ENCODE measurements around the gene SNX15. TPM values are rescaled to one million over a fixed set of nuclear protein-coding genes. Genes with fewer than 3 reads are reported as not detected.

The SNX15 gene
- total and polyA plus RNA-seq, 2 donors (not counting 3 experiments of a cell fraction or from before 2014, with no cell fraction given): 15.5 to 21.8 TPM

DNA sequence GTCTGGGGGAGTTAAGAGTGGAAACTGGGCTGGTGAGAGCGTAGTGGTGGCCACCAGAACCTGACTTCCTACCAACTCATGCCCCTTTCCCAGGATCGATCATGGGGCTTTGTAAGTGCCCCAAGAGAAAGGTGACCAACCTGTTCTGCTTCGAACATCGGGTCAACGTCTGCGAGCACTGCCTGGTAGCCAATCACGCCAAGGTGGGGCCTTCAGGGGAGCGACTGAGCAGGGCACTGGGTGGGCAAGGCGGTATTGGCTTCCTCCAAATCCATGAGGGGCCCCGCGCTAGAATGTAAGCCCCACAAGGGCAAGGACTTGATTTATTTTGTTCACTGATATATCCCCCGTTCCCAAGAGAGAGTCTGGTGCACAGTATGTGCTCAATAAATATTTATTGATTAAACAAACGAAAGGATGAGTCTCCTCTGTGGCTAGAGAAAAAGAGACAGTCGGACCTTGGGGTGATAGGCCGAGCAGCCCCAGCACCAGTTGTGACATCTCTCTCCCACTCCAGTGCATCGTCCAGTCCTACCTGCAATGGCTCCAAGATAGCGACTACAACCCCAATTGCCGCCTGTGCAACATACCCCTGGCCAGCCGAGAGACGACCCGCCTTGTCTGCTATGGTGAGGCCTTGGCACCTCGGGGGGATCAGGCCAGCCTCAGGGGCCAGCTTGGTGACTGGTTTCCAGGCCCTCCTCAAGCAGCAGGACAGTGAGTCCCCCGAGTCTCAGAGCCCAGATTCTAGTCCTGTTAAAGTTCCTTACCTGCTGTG, 57.5 kb downstream of the SNX15 start:
- dilution Hi-C loops (cut with MboI; ENCODE audit: extremely low pct_ligation_motif_present, low sequenced_read_pairs): no loop called here
- Histone ChIP-seq H3K9me3 (replicated peaks; ENCODE audit: control insufficient read depth, insufficient read depth, low read length) (no peaks in the 10 kb centered on the region), H3K4me2 (ENCODE audit: insufficient read depth, low read length) (peak overlapping the region; percentile 84), H2AFZ (ENCODE audit: low read depth, low read length) (peak overlapping the region; percentile 25), H3K79me2 (ENCODE audit: control insufficient read depth, insufficient read depth, low read length) (peaks cover 34% of the 10 kb centered on the region), H3K27ac (ENCODE audit: insufficient read depth, low read depth, low read length) (peak overlapping the region; percentile 61), H3K4me3 (replicated peaks in 1 of 3; ENCODE audit: insufficient read depth in 1 of 3, low read depth in 1 of 3, low read length in 3 of 3) (peak overlapping the region; percentile 56 to 92 (median 83)), H3K36me3 (ENCODE audit: control insufficient read depth in 2 of 2, extremely low read depth in 1 of 2, insufficient read depth in 2 of 2, low read length in 2 of 2) (peaks cover 5 to 28% of the 10 kb centered on the region in 2 experiments), H3K9me1 (replicated peaks; ENCODE audit: control insufficient read depth, extremely low read depth, insufficient read depth, low read length) (no peaks in the 10 kb centered on the region), H3K27me3 (ENCODE audit: control insufficient read depth in 2 of 2, insufficient read depth in 2 of 2, low read length in 2 of 2) (no peaks in the 10 kb centered on the region), H4K20me1 (replicated peaks; ENCODE audit: control insufficient read depth, extremely low read depth, insufficient read depth, low read length) (no peaks in the 10 kb centered on the region), H3K9ac (replicated peaks; ENCODE audit: extremely low read depth, insufficient read depth, low read length) (peak overlapping the region; percentile 96), H3K4me1 (ENCODE audit: control insufficient read depth, extremely low read depth, insufficient read depth, low read length) (peaks cover 17% of the 10 kb centered on the region)
- CTCF ChIA-PET: no interaction called here
- DNase-seq (ENCODE audit: low read depth, low spot score): no peak
- POLR2A ChIA-PET: interaction anchor here (0.6 to 2.0 kb wide), 2 partner anchors 17 to 38 kb away, joined by 4 to 6 read pairs; partner anchors contain the start of genes FAU and MRPL49
- BruUV-seq (replicated peaks): TSS peak; percentile 52
- intact Hi-C loops (cut with micrococcal nuclease): loop anchor here (1.0 to 2.0 kb wide), 3 partner anchors 12 to 33 kb away; partner anchors contain the start of genes TM7SF2, VPS51 and ZNHIT2
- TF ChIP-seq MYC (IDR thresholded peaks at IDR 0.05; ENCODE audit: low read depth, low read length) (no peak), MAX (IDR thresholded peaks at IDR 0.05; ENCODE audit: insufficient read depth, insufficient read length) (no peak), POLR2AphosphoS5 (IDR thresholded peaks at IDR 0.05; ENCODE audit: insufficient read depth, low read depth, low read length) (no peak), CTCF (IDR thresholded peaks at IDR 0.05; ENCODE audit: extremely low read depth in 1 of 2, insufficient read depth in 1 of 2, low read depth in 1 of 2, low read length in 2 of 2) (no peak), POLR2A (IDR thresholded peaks at IDR 0.05; ENCODE audit: low read depth, low read length) (no peak), JUN (IDR thresholded peaks at IDR 0.05; ENCODE audit: borderline replicate concordance, insufficient read depth, insufficient read length, low read depth) (no peak), EZH2 (IDR thresholded peaks at IDR 0.05; ENCODE audit: borderline replicate concordance, low read depth, low read length, severe bottlenecking) (no peak), GATA2 (IDR thresholded peaks at IDR 0.05; ENCODE audit: insufficient read depth, insufficient read length, low read depth, low read length) (no peak), FOS (IDR thresholded peaks at IDR 0.05; ENCODE audit: borderline replicate concordance, insufficient read depth, low read length) (no peak)
- no peak for FAIRE-seq
